ENCODE data around the gene PSMD12. TPM values are rescaled to one million over a fixed set of nuclear protein-coding genes. Genes with fewer than 3 reads are reported as not detected.
"Not testable (repeated sequence)": the region's sequence is repeated elsewhere in the genome, so short reads cannot be mapped to it uniquely, and the experiment has no call there.

The PSMD12 gene
- total RNA-seq, 1 experiment from 2014 or later: 84.4 TPM

DNA sequence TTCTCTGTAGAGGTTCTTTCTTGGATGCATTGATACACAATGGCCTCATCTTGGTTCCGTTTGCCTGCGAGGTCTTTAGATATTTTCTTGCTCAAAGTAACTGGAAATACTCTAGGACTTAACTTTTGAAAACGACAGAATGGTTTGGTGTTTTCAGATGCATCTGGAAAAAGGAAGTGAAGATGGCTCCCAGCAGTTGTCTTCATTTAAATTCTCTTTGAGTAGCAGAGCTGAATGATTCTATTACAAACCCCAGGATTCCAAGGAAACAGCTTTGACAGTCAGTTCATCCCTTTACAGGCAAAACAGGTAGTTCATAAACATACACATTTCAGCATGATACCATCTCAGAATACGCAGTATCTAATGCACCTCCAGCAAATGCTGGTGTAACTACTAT is 54.8 kb downstream of the PSMD12 start:
- H3K4me1 Mint-ChIP-seq (ENCODE audit: low read depth, unreplicated experiment): peaks cover 4% of the 10 kb centered on the region
- Histone ChIP-seq H3K36me3 (ENCODE audit: control insufficient read depth, insufficient read depth, low read length) (no peaks in the 10 kb centered on the region), H3K4me3 (ENCODE audit: low read depth, low read length) (no peak overlapping the region), H3K27me3 (replicated peaks; ENCODE audit: control insufficient read depth, insufficient read depth, low read length) (no peaks in the 10 kb centered on the region), H3K9me3 (no peaks in the 10 kb centered on the region), H3K4me1 (peaks cover 4% of the 10 kb centered on the region)
- no peaks in the 10 kb centered on the region for H3K36me3 Mint-ChIP-seq (ENCODE audit: insufficient read depth, unreplicated experiment)
- ChIA-PET POLR2A (no interaction called here), CTCF (no interaction called here)
- intact Hi-C loops (cut with micrococcal nuclease; ENCODE audit: unreplicated experiment): no loop called here
- no peak overlapping the region for H3K4me3 Mint-ChIP-seq (ENCODE audit: unreplicated experiment)
- BruUV-seq (replicated peaks): no TSS peak
- no peaks in the 10 kb centered on the region for H3K9me3 Mint-ChIP-seq (ENCODE audit: unreplicated experiment)
- H3K27me3 Mint-ChIP-seq (ENCODE audit: insufficient read depth, unreplicated experiment): no peaks in the 10 kb centered on the region
- DNase-seq: no peak
- H3K27ac Mint-ChIP-seq (ENCODE audit: unreplicated experiment): no peak overlapping the region
- TF ChIP-seq, protein P1, sequence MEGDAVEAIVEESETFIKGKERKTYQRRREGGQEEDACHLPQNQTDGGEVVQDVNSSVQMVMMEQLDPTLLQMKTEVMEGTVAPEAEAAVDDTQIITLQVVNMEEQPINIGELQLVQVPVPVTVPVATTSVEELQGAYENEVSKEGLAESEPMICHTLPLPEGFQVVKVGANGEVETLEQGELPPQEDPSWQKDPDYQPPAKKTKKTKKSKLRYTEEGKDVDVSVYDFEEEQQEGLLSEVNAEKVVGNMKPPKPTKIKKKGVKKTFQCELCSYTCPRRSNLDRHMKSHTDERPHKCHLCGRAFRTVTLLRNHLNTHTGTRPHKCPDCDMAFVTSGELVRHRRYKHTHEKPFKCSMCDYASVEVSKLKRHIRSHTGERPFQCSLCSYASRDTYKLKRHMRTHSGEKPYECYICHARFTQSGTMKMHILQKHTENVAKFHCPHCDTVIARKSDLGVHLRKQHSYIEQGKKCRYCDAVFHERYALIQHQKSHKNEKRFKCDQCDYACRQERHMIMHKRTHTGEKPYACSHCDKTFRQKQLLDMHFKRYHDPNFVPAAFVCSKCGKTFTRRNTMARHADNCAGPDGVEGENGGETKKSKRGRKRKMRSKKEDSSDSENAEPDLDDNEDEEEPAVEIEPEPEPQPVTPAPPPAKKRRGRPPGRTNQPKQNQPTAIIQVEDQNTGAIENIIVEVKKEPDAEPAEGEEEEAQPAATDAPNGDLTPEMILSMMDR (IDR thresholded peaks at IDR 0.05; ENCODE audit: insufficient read depth in 1 of 2, low read depth in 1 of 2, low read length in 1 of 2, severe bottlenecking in 1 of 2, unreplicated experiment in 1 of 2): no peak

DNA sequence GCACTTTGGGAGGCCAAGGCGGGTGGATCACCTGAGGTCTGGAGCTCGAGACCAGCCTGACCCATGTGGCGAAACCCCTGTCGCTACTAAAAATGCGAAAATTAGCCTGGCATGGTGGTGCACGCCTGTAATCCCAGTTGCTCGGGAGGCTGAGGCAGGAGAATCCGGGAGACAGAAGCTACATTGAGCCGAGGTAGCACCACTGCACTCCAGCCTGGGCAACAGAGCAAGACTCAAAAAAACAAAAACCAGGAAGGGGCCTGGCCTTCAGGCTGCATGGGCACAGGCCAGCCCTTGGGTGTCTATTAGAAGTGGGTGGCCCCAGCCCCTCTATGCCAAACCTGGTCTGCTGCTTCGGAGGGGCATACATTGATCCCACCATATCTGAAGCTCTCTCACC is 56.0 kb downstream of the PSMD12 start:
- peaks cover 12% of the 10 kb centered on the region for H3K4me1 Mint-ChIP-seq (ENCODE audit: low read depth, unreplicated experiment)
- H3K9me3 Mint-ChIP-seq (ENCODE audit: unreplicated experiment): no peaks in the 10 kb centered on the region
- ChIA-PET POLR2A (no interaction called here), CTCF (no interaction called here)
- TF ChIP-seq, protein P1 (IDR thresholded peaks at IDR 0.05; ENCODE audit: insufficient read depth in 1 of 2, low read depth in 1 of 2, low read length in 1 of 2, severe bottlenecking in 1 of 2, unreplicated experiment in 1 of 2): no peak
- no peaks in the 10 kb centered on the region for H3K27me3 Mint-ChIP-seq (ENCODE audit: insufficient read depth, unreplicated experiment)
- intact Hi-C loops (cut with micrococcal nuclease; ENCODE audit: unreplicated experiment): no loop called here
- no peak for DNase-seq
- BruUV-seq (replicated peaks): no TSS peak
- H3K9me3 ChIP-seq: no peaks in the 10 kb centered on the region
- no peaks in the 10 kb centered on the region for H3K36me3 ChIP-seq (ENCODE audit: control insufficient read depth, insufficient read depth, low read length)
- peak overlapping the region; percentile 24 for H3K27ac Mint-ChIP-seq (ENCODE audit: unreplicated experiment)
- H3K4me1 ChIP-seq: peaks cover 14% of the 10 kb centered on the region
- H3K27me3 ChIP-seq (replicated peaks; ENCODE audit: control insufficient read depth, insufficient read depth, low read length): no peaks in the 10 kb centered on the region
- H3K4me3 ChIP-seq (ENCODE audit: low read depth, low read length): no peak overlapping the region
- no peaks in the 10 kb centered on the region for H3K36me3 Mint-ChIP-seq (ENCODE audit: insufficient read depth, unreplicated experiment)
- H3K4me3 Mint-ChIP-seq (ENCODE audit: unreplicated experiment): no peak overlapping the region

DNA sequence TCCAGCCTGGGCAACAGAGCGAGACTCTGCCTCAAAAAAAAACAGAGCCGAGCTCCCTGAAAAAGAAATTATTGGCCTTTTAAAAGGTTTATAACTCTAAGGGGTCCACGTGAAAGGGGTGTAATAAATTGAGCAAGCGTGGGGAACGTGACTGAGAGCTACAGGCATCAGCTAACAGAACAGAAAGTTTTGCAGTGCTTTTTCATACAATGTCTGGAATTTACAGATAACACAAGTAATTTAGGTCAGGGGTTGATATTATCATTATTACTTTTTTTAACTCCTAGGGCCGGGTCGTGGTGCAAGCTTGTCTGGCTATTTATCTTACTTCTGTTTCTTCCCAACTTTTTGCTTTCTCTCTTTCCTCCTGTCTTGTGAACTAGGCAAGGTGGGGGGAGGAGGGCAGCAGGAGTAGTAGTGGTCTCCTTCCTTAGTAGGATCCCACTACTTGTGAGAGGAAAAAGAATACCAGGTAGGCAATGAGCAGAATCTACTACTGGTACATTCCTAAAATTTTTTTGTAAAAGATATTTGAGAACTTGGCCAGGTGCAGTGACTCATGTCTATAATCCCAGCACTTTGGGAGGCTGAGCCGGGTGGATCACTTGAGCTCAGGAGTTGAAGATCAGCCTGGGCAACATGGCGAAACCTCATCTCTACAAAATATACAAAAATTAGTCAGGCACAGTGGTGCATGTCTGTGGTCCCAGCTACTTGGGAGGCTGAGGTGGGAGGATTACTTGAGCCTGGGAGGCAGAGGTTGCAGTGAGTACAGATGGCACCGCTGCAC is 60.7 kb downstream of the PSMD12 start:
- H3K27me3 ChIP-seq (replicated peaks; ENCODE audit: control insufficient read depth, insufficient read depth, low read length); intact Hi-C loops (cut with micrococcal nuclease; ENCODE audit: unreplicated experiment); H3K9me3 Mint-ChIP-seq (ENCODE audit: unreplicated experiment); H3K36me3 Mint-ChIP-seq (ENCODE audit: insufficient read depth, unreplicated experiment); POLR2A ChIA-PET; H3K4me3 ChIP-seq (ENCODE audit: low read depth, low read length); H3K36me3 ChIP-seq (ENCODE audit: control insufficient read depth, insufficient read depth, low read length); H3K27me3 Mint-ChIP-seq (ENCODE audit: insufficient read depth, unreplicated experiment); H3K9me3 ChIP-seq; BruUV-seq (replicated peaks): not testable (repeated sequence)
- H3K27ac Mint-ChIP-seq (ENCODE audit: unreplicated experiment): peak overlapping the region; percentile 92
- CTCF ChIA-PET: interaction anchor here (0.8 to 0.9 kb wide), 2 partner anchors 28 to 33 kb away, joined by 3 read pairs; no protein-coding TSS in a partner anchor
- peak; percentile 63 to 71 for DNase-seq
- H3K4me1 Mint-ChIP-seq (ENCODE audit: low read depth, unreplicated experiment): peaks cover 26% of the 10 kb centered on the region
- peaks cover 23% of the 10 kb centered on the region for H3K4me1 ChIP-seq
- peak overlapping the region; percentile 58 for H3K4me3 Mint-ChIP-seq (ENCODE audit: unreplicated experiment)
